CD4-positive, alpha-beta T cell treated with Interleukin-10 for 1 hour (primary cell): ENCODE data around the gene FXYD2.

Experiments used
- DNase-seq: peaks from one replicate; pipeline ENCODE4 v3.0.0-alpha.2; 2020

The FXYD2 gene

GRCh38 chr11:117857734-117858414 lies 33.3 kb upstream of the FXYD2 start:
- DNase-seq: no peak

GRCh38 chr11:117855912-117856651 lies 31.5 kb upstream of the FXYD2 start:
- no peak for DNase-seq

DNA sequence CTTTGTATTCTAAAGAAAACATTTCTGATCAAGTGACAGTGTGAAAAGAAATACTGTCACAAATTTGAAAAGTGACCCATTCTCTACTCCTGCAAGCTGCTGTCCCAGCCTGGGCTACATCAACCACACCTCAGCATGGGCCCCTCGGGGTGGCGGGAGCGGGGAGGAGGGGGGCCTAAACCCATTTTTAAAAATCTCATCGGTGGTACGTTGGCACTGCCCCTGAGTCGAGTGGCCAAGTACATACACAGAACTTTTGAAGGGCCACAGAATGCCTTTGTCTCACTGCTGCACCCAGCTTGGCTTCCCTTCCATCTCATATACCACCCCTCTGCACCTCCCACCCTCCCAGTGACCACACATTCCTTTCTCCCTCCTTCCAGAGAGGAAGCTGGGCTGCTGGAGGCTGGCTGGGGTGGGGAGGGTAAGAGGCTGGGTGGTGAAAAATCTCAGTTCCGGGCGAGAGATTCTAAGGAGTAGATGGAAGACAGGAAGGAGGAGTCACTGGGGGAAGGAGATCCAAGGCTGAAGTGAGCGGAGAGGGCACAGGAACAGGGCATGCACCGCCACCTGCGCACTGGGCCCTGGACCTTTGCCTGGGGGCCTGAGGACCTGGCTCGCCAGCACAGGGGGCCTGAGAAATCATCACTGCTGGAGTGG lies 30.8 kb upstream of the FXYD2 start:
- DNase-seq: no peak

DNA sequence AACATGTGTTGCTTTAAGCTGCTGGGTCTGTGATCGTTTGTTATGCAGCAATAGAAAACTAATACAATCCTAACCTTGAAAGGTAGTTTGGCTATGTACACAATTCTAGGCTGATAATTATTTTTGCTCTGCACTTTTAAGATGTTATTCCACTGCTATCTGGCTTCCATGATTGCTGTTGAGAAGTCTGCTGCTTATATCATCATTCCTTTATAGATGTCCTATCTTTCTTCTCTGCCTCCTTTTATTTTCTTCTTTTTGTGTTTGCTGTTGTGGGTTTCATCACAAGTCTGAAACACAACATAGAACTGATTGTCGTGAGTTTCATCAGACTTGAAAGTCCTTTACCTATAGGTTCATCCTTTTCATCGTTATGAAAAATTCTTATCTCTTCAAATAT lies 27.8 kb upstream of the FXYD2 start:
- DNase-seq: no peak

- DNase-seq: no peak
Measured at GRCh38 chr11:117851852-117852251, 27.3 kb upstream of the FXYD2 start.

- DNase-seq: no peak
Measured at GRCh38 chr11:117851106-117851505, 26.6 kb upstream of the FXYD2 start.

DNA sequence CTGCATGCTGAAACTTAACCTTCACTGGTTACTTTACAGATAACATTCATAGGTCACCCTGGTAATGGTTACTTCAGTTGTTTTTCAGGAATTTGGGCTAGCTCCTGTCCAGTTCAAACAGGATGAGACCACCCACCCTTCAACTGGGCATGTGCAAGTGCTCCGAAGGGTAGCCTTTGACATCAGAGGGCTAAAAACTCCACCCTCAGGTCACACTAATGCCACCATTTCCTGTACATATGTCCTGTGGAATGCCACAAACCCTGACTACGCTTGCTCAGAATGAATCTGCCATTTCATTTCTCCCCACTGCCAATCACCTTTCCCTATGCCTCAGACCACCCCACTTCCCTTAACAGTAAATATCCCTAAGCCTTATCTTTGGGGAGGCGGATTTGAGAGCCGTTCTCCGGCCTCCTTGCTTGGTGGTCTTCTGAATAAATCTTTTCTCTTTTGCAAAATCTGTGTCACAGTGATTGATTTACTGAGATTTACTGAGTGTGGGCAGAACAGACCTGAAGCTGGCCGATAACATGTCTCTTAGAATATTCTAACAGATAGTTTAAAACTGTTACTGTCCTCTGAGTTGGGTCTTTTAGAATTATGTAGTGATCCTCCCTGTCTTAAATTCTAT lies 25.4 kb upstream of the FXYD2 start:
- DNase-seq: no peak

- peak; percentile 83 for DNase-seq
Measured at GRCh38 chr11:117843666-117844484, 19.3 kb upstream of the FXYD2 start.

GRCh38 chr11:117842131-117842941 lies 17.8 kb upstream of the FXYD2 start:
- DNase-seq: no peak

- DNase-seq: no peak
Measured at GRCh38 chr11:117841551-117842031, 17.0 kb upstream of the FXYD2 start.

- DNase-seq: no peak
Measured at GRCh38 chr11:117840881-117841550, 16.5 kb upstream of the FXYD2 start.

- no peak for DNase-seq
Measured at GRCh38 chr11:117839936-117840813, 15.6 kb upstream of the FXYD2 start.

DNA sequence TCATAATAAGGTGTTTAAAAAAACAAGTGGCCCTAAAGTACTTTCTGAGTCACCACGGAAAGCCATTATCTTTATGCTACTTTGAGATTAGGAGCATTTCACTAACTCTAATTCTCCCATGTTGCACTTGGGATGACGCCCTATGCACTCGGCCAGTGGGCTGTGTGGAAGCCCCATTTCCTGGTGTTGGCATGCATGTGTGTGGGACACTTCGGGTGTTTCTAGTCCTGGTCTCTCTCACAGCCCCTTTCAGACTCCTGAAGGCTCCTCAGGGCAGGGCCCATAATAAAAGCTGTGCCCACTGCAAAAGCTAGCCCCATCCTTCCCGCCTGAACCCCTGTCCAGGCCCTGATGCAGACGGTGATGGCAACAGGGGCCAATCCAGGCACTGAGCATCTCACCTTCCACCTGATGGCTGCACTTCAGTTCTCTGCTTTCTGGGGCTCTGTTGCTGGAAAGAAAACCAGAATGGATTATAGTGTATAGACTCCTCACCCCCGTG lies 14.9 kb upstream of the FXYD2 start:
- no peak for DNase-seq

DNA sequence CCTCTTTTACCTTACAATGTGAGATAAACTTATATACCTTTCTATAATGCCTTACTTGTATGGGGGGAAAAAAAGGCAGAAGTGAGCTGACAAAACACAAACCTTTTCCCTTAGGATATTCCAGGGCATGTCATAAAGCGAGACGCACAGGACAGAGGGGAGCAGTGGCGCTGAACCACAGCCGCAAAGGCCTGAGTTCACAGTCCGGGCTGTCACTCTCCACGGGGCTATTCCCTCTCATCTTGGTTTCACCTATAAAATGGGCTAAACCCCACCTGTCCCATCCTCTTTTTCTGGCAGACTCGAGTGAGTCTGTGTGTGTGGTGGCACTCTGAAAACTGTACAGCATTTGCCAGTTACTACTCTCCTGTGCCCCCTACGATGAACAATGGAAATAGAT lies 14.4 kb upstream of the FXYD2 start:
- DNase-seq: no peak

- no peak for DNase-seq
Measured at GRCh38 chr11:117837791-117838190, 13.2 kb upstream of the FXYD2 start.

GRCh38 chr11:117837070-117837776 lies 12.7 kb upstream of the FXYD2 start:
- no peak for DNase-seq

GRCh38 chr11:117836077-117836960 lies 11.8 kb upstream of the FXYD2 start:
- DNase-seq: no peak

- no peak for DNase-seq
Measured at GRCh38 chr11:117835576-117835975, 11.0 kb upstream of the FXYD2 start.
